Fibroblast of lung (primary cell): Measurements from ENCODE around the gene CLIC4. TPM values are rescaled to one million over a fixed set of nuclear protein-coding genes. Genes with fewer than 3 reads are reported as not detected.

ENCODE experiments used
- DNase-seq, 2 donors: peaks; one replicate each; pipeline versions ENCODE4 v3.0.0 to v3.0.0-alpha.2; 2010; ENCODE audit warnings: low read depth in 2 of 2
- H2AFZ ChIP-seq: 2 replicates; pipeline ENCODE4 v1.5.1; 2012; ENCODE audit warnings: low read length, control low read depth, inconsistent platforms
- H3K27ac ChIP-seq: 2 replicates; pipeline ENCODE4 v1.5.1; 2011; ENCODE audit warnings: low read length, control low read depth; ENCODE audit not compliant: insufficient read depth
- H3K27me3 ChIP-seq: 2 replicates; pipeline ENCODE4 v1.5.1; 2011; ENCODE audit warnings: mild to moderate bottlenecking, low read length; ENCODE audit not compliant: control insufficient read depth, insufficient read depth
- H3K36me3 ChIP-seq: 2 replicates; pipeline ENCODE4 v1.5.1; 2011; ENCODE audit warnings: low read length; ENCODE audit not compliant: control insufficient read depth, insufficient read depth
- H3K4me1 ChIP-seq: 2 replicates; pipeline ENCODE4 v1.5.1; 2011; ENCODE audit warnings: low read length; ENCODE audit not compliant: control insufficient read depth, insufficient read depth; ENCODE audit errors: extremely low read depth
- H3K4me2 ChIP-seq: 2 replicates; pipeline ENCODE4 v1.5.1; 2011; ENCODE audit warnings: low read length, control low read depth; ENCODE audit not compliant: insufficient read depth; ENCODE audit errors: extremely low read depth
- H3K4me3 ChIP-seq, 4 experiments: fragments of 200-600 bp in 1 of 4; sonication (generic) in 1 of 4; replicated peaks in 1 of 4; 2 replicates each; pipeline ENCODE4 v1.5.1; 2011 to 2016; ENCODE audit warnings: low read length in 4 of 4, low read depth in 3 of 4, mild to moderate bottlenecking in 3 of 4, control low read depth in 2 of 4, inconsistent platforms in 1 of 4, mixed read lengths in 1 of 4; ENCODE audit not compliant: insufficient read depth in 1 of 4; ENCODE audit errors: control extremely low read depth in 1 of 4
- H3K79me2 ChIP-seq: 2 replicates; pipeline ENCODE4 v1.5.1; 2012; ENCODE audit warnings: mild to moderate bottlenecking, low read length, inconsistent platforms; ENCODE audit not compliant: control insufficient read depth, insufficient read depth
- H3K9ac ChIP-seq: 2 replicates; pipeline ENCODE4 v1.5.1; 2011; ENCODE audit warnings: mild to moderate bottlenecking, low read length, control low read depth; ENCODE audit not compliant: insufficient read depth
- H3K9me3 ChIP-seq: 2 replicates; pipeline ENCODE4 v1.5.1; 2012; ENCODE audit warnings: low read depth, low read length; ENCODE audit not compliant: control insufficient read depth, insufficient read depth
- H4K20me1 ChIP-seq: 2 replicates; pipeline ENCODE4 v1.5.1; 2011; ENCODE audit warnings: low read length; ENCODE audit not compliant: control insufficient read depth, insufficient read depth; ENCODE audit errors: extremely low read depth
- CTCF ChIP-seq, 2 donors: IDR thresholded peaks in 1 of 2; conservative IDR thresholded peaks in 1 of 2; 1 replicate in 1 of 2; 2 replicates in 1 of 2; pipeline ENCODE4 v1.5.1; 2011 to 2012; ENCODE audit warnings: low read length in 2 of 2, control low read depth in 1 of 2, inconsistent platforms in 1 of 2, low read depth in 1 of 2, mild to moderate bottlenecking in 1 of 2
- EZH2 ChIP-seq: IDR thresholded peaks from 2 replicates; pipeline ENCODE4 v1.5.1; 2012; ENCODE audit warnings: low read length, control low read depth, mild to moderate bottlenecking; ENCODE audit errors: missing control alignments
- polyA plus RNA-seq, 2 donors: library from polyadenylated mRNA; depleted of rRNA in 1 of 2; stranded (reverse) in 1 of 2; unstranded in 1 of 2; fragments of >200 nt; gene quantifications; 2 replicates each; pipeline ENCODE4 v1.2.1, GENCODE V29; 2011 to 2012; ENCODE audit warnings: missing spikeins in 1 of 2
- total RNA-seq: library from RNA; depleted of rRNA; stranded (reverse); fragments of >200 nt; gene quantifications from 2 replicates; pipeline ENCODE4 v1.2.1, GENCODE V29; 2014

Gene CLIC4
- total and polyA plus RNA-seq, 2 donors (not counting 1 experiment from before 2014, with no cell fraction given) = 368 to 494 TPM

- TF ChIP-seq EZH2 = no peak
- TF ChIP-seq CTCF (conservative IDR thresholded peaks at IDR 0.05 in 1 of 2, IDR thresholded peaks at IDR 0.05 in 1 of 2; ENCODE audit: low read depth in 1 of 2, low read length in 2 of 2) = no peak
- H3K4me3 ChIP-seq = peak overlapping the region in 1 of 4 experiments; percentile 33
- no peak overlapping the region for H2AFZ ChIP-seq
- peak overlapping the region; percentile 73 for H3K4me2 ChIP-seq
- H3K4me1 ChIP-seq = peaks cover 5% of the 10 kb centered on the region
- H4K20me1 ChIP-seq = no peaks in the 10 kb centered on the region
- H3K27ac ChIP-seq = peak overlapping the region; percentile 83
- no peaks in the 10 kb centered on the region for H3K27me3 ChIP-seq
- peak; percentile 98 for DNase-seq
- peaks cover 84% of the 10 kb centered on the region for H3K79me2 ChIP-seq
- no peaks in the 10 kb centered on the region for H3K9me3 ChIP-seq
- no peaks in the 10 kb centered on the region for H3K36me3 ChIP-seq
- no peak overlapping the region for H3K9ac ChIP-seq
Observed at GRCh38 chr1:24769656-24770651, 24.7 kb downstream of the CLIC4 start.

- Histone ChIP-seq H3K36me3 (no peaks in the 10 kb centered on the region), H3K4me2 (peak overlapping the region; percentile 73), H3K9ac (peak overlapping the region; percentile 37), H3K4me1 (peaks cover 2% of the 10 kb centered on the region), H3K9me3 (no peaks in the 10 kb centered on the region), H3K27ac (peak overlapping the region; percentile 68), H3K27me3 (no peaks in the 10 kb centered on the region), H3K4me3 (peak overlapping the region in 2 of 4 experiments; percentile 8 to 33), H2AFZ (no peak overlapping the region), H4K20me1 (no peaks in the 10 kb centered on the region), H3K79me2 (peaks cover 84% of the 10 kb centered on the region)
- peak; percentile 48 to 67 for DNase-seq
- TF ChIP-seq EZH2 (no peak), CTCF (conservative IDR thresholded peaks at IDR 0.05 in 1 of 2, IDR thresholded peaks at IDR 0.05 in 1 of 2; ENCODE audit: low read depth in 1 of 2, low read length in 2 of 2) (no peak)
Observed at GRCh38 chr1:24770881-24771280, 25.6 kb downstream of the CLIC4 start.

- no peak overlapping the region for H3K4me3 ChIP-seq
- peaks cover 2% of the 10 kb centered on the region for H3K4me1 ChIP-seq
- H4K20me1 ChIP-seq = no peaks in the 10 kb centered on the region
- peak overlapping the region; percentile 68 for H3K27ac ChIP-seq
- TF ChIP-seq EZH2 (no peak), CTCF (conservative IDR thresholded peaks at IDR 0.05 in 1 of 2, IDR thresholded peaks at IDR 0.05 in 1 of 2; ENCODE audit: low read depth in 1 of 2, low read length in 2 of 2) (no peak)
- no peak overlapping the region for H3K9ac ChIP-seq
- no peak overlapping the region for H2AFZ ChIP-seq
- no peaks in the 10 kb centered on the region for H3K27me3 ChIP-seq
- no peaks in the 10 kb centered on the region for H3K9me3 ChIP-seq
- H3K36me3 ChIP-seq = no peaks in the 10 kb centered on the region
- DNase-seq = no peak
- peaks cover 85% of the 10 kb centered on the region for H3K79me2 ChIP-seq
- H3K4me2 ChIP-seq = peak overlapping the region; percentile 11
Observed at GRCh38 chr1:24771574-24771973, 26.3 kb downstream of the CLIC4 start.
